GM18511 (cell line): Measurements from ENCODE around the gene MT1A.

Source experiments
- ATAC-seq: cut with Tn5 transposase; IDR thresholded peaks from one replicate; pipeline ENCODE4 v1.9.1; 2021; ENCODE audit warnings: mild to moderate bottlenecking, moderate library complexity; ENCODE audit not compliant: unreplicated experiment

MT1A gene

DNA sequence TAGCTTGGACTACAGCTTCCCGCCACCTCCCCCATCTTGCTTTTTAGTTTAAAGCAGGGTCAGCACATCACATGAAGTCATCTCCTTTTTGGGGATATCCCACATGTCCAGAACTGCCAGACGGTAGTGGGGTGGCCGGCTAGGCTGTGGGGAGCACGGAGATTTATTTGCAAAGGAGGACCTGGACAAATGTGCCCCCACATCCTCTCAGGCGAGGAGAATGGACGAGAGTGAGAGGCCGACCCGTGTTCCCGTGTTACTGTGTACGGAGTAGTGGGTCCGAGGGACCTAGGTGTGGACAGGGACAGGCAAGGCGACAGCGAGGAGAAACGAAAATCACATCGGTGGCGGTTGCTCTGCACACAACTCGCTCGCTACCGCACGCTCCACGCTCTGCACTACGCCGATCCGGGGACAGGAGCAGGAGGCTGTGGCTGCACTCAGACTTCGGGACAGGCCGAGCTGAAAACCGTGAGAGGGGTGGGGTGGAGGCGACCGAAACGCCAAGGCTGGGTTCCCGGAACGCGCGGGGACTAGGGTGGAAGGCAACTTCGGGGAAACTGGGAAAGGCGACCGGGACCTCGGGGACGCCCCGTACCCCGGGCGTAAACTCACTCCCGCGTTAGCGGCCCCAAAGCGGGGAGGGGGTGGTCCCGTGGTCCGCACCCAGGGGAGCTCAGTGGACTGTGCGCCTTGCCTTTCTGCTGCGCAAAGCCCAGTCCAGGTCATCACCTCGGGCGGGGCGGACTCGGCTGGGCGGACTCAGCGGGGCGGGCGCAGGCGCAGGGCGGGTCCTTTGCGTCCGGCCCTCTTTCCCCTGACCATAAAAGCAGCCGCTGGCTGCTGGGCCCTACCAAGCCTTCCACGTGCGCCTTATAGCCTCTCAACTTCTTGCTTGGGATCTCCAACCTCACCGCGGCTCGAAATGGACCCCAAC, at the start of gene MT1A:
Gene MT1A (plus strand): TSS at position 853 of the 937 bp plus-strand sequence. CDS start 73 bp downstream, at position 926.
- no peak for ATAC-seq

DNA sequence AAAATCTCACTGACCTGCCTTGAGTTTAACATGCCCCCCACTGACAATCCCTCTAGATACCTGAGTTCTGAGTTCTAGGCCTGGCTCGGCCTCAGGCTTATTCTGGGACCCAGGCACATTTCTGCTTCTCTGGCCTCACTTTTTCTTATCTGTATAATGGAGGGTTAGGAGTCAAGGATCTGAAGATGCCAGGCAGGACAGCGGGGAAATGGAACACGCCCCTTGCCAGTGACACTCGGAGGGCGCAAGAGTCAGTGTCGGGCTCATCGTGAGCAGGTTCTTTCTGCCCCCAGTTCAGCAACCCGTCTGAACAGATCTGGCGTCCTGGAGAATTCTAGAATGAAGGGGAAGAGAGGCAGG, 49.7 kb upstream of the MT1A start:
- no peak for ATAC-seq

DNA sequence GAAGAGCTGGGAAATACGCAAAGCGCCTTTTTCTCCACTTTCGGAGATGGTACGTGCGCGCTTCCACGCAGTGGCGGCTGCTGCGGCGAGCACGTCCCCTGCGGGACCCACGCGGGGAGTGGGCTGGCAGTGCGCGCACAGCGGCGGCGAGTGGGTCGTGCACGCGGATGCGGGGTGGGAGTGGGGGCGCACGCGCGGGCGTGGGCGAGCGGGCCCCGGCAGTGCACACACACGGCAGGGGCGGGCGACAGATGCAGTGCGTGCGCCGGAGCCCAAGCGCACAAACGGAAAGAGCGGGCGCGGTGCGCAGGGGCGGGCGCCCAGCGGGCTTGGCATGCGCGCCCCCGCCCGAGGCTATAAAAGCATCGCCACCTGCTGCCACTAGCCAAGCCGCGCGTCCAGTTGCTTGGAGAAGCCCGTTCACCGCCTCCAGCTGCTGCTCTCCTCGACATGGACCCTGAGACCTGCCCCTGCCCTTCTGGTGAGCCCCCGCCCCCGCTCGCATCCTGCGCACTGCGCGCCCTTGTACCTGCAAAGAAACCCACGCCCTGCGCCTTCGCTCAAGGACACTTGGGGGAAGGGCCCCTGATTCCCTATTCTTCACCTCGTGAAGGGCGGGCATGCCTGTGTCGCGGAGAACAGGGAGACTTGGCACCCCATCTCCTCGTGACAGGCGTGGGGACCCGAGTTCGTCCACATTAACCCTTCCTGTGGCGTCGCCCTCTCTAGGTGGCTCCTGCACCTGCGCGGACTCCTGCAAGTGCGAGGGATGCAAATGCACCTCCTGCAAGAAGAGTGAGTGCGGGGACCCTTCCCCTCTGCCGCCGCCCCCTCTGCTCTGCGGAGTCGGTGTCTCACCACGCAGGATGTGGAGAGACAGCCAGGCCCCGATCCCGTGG, 49.1 kb upstream of the MT1A start, which contains the start of gene MT3:
Gene MT3 (plus strand): TSS at position 388 of the 899 bp plus-strand sequence. CDS start 63 bp downstream, at position 451.
- ATAC-seq: no peak

DNA sequence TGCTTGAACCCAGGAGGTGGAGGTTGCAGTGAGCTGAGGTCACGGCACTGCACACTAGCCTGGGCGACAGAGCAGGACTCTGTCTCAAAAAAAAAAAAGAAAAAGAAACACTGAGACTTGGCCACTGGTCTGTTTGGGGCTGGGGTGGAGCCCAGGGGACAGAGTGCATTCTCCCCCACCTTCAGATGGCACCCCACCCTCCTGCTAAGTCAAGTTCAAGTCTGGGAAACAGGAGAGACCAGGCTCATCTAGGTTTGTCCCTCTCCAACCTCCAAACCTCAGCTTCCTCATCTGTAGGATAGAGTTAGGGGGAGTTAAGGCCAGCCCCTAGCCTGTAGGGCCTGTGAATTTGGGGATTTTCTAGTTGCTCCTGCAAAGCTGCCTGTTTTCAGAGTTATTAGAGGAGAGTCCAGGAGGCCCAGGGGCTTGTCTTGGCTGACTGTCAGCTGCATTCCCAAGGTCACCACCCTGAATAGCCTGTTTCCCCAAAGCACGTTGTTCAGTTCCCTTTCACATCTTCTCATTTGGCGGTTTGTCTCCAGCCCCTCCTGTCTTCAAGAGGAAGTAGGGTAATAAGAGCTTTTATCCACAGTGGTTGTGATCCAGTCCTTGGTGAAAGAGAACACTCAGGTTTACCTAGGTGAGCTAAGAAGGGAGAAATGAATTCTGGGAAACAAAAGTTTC, 46.9 kb upstream of the MT1A start:
- ATAC-seq: no peak

DNA sequence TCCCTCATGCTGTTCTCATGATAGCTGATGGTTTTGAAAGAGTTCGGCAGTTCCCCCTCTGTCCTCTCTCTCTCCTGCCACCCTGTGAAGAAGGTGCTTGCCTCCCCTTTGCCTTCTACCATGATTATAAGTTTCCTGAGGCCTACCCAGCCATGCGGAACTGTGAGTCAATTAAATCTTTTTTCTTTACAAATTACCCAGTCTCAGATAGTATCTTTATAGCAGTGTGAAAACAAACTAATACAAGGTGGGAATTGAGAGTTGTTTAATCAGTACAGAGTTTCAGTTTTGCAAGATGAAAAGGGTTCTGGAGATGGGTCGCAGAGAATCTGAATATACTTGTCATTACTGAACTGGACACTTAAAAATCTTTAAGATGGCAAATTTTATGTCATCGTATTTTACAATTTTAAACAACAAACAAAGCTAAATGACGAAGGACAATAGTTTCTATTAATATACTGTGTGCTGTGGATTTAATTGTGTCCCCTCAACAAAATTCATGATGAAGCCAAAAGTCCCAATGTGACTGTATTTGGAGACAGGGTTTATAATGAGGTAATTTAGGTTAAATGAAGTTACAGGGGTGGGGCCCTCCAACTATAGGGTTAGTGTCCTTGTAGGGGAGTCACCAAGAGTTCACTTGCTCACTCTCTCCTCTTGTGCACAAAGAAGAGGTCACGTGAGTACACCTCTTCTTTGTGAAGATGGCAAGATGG, 44.7 kb upstream of the MT1A start:
- ATAC-seq: no peak

DNA sequence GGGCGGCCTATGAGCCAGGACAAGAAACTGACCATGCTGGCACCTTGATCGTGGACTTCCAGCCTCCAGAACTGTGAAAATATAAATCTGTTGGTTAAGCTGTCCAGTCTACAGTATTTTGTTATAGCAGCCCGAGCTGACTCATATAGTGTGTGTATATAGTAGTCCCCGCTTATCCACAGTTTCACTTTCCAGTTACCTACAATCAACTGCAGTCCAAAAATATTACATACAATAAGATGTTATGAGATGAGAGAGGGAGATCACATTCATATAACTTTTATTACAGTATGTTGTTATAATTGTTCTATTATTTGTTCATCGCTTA, 44.2 kb upstream of the MT1A start:
- ATAC-seq: no peak

DNA sequence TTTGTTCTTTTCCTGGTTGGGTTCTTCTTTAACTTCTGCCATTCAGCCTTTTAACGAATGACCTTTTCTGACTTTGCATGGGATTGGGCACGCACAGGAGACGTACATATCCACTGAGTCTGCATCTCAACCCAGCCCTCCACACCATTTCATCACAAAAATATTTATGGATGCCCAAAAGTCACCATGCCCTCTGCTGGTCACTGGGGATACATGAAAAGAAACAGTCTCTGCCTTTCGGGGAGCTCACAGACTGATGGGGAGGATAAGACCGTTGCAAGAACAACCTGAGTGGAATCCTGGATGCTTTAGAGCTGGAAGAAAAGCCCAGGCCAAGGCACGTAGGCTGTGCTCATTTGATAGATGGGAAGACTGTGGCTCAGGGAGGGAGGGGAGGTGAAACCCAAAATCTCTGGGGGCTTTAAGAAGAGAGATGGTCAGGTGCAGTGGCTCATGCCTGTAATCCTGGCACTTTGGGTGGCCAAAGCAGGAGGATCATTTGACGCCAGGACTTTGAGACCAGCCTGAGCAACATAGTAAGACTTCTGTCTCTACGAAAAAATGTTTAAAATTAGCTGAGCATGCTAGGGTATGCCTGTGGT, 38.0 kb upstream of the MT1A start:
- no peak for ATAC-seq

DNA sequence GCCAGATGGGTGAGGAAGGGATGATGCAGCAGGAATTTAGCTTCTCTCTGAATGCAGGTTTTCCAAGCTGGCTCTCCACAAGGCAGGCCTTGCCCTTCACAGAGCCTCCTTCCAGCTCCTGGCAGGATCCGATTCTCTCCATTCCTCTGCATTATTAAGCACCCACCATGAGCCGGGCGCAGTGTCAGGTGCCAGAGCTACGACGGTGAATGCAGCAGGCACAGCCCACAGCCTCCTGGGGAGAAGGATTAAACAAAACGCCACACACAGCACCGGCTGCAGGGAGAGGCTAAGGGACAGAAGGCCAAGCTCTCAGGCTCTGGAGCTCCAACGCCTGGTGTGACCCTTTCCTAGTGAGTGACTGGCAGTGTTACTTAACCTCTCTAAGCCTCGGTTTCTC, 37.1 kb upstream of the MT1A start:
- no peak for ATAC-seq

DNA sequence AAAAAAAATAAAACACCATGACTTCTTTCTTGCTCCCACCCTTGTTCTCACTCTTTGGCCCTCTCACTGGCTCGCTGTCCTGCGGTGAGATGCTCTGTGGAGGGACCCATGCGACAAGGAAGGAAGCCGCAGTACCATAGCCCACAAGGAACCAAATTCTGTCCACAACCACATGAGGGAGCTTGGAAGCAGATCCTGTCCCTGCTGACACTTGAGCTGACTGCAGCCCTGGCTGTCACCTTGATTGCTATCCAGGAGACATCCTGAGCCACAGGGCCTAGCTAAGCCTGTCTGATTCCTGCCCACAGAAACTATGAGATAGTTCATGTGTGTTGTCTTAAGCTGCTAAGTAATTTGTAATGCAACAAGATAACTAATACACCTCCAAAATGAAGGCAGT, 34.9 kb upstream of the MT1A start:
- no peak for ATAC-seq

DNA sequence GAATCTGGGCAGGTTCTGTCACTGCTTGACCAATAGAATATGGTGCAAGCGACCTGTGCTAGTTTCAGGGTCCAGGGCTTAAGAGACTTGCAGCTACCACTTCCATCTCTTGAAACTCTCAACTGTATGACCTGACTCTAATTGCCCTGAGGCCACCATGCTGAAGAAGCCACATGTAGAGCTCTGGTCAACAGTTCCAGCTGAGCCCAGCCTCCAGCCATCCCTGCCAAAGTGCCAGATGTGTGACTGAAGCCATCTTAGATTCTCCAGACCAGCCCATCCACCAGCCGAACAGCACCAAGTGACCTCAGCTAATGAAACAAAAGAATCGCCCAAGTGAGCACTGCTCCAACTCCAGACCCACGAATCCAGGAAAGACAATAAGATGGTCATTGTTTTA, 33.5 kb upstream of the MT1A start:
- no peak for ATAC-seq

DNA sequence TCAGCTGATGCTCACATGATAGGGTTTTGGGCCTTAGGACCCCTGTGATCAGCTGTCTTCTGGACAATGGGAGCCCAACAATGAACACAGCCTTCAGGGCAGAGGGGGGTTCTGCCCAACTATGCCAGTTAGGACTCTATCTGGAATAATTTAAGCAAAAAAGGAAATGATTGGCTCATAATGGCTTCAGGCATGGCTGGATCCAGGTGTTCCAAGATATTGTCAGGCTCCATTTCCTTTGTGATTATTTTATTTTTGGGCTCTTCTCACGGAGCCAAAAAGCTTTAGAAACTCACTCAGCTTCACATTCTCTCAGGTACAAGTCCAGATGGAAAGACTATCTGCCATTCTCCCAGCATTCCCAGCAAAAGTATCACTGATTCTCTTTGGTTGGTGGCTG, 33.0 kb upstream of the MT1A start:
- no peak for ATAC-seq

DNA sequence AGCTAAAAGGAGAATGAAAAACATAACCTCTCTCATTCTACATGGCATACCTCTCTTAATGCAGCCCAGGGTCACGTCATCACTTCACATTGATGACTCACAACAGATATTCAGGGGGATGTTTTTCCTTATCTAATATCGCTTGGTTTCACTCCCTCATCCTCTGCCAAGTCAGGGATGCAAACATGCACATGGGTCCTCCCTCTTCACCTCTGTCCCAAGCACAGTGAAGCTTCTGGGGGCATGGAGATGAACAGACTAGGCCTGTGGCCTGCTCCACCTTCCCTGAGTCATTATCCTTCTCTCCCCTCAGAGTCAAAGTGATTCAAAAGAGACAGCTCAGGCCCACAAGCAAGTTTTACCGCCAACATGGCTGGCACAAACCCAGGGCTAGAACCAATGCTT, 32.4 kb upstream of the MT1A start:
- ATAC-seq: no peak

DNA sequence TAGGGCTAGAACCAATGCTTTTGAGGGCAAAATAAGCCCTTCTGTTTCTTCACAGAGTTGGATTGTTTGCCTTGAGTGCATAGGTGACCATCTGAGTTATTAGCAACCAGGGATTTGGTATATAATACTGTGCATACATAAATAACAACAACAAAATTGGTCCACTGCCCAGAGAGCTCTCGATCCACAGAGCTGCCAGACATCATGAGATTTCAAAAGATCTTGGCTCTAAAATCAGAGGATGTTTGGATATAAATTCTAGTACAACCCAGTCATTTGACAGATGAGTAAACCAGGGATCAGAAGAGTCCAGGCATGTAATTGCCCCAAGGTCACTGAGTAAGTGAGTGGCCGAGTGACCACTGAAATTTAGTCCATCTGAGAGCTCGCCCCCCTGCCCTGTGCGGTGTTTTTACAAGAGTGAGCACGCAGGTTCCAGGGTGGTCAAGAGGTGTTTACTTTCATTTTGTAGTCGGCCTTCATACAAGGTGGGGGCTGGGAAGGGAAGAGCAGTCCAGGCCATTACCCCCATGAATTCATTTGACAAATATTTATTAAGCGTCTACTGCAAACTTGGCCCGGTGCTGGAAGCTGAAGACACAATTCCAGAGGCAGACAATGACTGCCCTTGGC, 31.9 kb upstream of the MT1A start:
- ATAC-seq: no peak

DNA sequence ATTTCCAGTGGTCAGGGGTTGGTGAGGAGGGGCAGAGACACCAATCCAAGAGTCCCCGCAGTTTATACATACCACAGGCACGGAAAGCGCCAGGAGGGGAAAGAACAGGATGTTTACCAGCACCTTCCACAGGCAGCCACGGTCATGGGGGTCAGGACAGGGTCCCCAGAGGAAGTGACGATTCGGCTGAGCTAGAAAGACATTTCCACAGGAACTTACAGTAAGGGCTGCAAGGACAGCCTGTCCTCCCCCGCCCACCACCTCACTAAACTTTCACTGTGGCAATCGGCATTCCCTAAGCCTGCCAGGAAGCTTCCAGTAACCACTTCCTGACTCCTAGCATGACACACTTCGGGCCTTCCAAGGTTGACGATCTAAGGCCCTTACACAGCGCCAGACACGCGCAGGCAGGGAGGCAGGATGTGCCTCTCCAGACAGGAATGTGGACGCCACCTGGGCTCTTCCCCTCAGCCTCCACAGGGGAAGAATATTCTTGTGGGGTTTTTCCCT, 31.3 kb upstream of the MT1A start:
- ATAC-seq: no peak

DNA sequence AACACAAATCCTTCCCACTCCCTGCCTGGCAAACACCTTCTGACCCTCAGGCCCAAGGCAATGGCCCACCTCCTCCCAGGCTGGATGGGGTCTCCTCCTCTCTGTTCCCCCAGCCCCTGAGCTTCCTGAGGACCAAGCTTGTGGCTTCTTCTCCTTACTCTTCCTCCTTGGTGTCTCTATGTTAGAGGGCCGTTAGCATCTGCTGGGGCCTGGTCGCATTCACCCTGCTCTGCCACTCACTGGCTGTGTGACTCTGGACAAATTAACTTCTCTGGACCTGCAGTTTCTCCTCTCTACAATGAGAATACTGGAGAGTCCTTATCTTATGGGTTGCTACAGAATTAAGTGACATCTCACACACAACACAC, 30.8 kb upstream of the MT1A start:
- no peak for ATAC-seq

DNA sequence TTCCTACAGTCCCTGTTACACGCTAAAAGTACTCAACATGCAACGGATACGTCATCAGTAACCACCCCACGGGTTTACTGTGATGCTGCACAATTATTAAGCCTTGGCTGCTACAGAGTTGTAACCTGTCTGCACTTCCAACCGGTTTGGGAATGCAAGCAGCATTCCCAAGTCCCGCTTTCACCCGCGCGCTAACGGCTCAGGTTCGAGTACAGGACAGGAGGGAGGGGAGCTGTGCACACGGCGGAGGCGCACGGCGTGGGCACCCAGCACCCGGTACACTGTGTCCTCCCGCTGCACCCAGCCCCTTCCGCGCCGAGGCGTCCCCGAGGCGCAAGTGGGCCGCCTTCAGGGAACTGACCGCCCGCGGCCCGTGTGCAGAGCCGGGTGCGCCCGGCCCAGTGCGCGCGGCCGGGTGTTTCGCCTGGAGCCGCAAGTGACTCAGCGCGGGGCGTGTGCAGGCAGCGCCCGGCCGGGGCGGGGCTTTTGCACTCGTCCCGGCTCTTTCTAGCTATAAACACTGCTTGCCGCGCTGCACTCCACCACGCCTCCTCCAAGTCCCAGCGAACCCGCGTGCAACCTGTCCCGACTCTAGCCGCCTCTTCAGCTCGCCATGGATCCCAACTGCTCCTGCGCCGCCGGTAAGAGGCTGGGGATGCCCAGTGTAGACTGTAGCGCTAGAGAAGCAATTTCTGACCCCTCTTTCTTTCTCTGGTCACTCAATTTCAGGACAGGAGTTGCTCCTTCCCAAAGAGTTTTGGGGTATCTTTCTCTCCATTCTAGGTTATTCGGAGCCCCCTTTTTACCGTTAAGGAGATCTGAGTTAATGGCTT, 30.2 kb upstream of the MT1A start, which contains the start of gene MT2A:
Gene MT2A (plus strand): TSS at position 542 of the 833 bp plus-strand sequence. CDS start 72 bp downstream, at position 614.
- ATAC-seq: peak; percentile 86

DNA sequence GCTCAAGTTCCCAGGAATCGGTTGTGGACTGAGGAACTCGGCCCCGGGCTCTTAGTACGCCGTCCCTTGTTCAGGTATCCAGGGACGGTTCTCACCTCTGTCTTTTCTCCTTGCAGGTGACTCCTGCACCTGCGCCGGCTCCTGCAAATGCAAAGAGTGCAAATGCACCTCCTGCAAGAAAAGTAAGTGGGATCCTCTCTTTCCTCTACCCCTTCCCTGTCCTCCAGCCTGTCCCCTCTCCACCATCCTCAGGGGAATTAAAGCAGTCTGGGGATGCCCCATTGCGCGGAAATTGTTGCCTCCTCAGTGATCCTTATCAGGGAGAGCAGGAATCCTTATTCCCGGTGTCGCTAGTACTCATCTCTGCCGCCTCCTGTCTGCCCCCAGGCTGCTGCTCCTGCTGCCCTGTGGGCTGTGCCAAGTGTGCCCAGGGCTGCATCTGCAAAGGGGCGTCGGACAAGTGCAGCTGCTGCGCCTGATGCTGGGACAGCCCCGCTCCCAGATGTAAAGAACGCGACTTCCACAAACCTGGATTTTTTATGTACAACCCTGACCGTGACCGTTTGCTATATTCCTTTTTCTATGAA, 29.5 kb upstream of the MT1A start:
- no peak for ATAC-seq

DNA sequence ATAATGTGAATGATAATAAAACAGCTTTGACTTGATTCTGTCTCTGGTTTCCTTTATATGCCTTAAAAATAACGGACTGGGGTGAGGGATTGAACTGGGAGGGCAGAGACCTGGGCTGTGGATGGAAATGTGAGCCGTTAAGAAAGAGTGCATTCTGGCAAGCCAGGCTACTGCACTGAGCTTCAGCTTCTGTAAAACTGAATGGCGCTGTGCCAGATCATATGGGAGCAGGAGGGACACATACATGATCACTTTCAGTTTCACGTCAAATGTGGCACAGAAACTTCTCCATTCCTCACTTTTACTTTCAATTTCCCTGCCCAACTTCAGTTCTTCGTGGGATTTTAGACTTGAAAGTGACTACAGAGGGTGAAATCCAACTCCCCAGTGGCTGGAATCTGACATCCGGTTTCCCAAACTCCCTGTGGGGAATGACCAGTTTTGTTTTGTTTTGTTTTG, 29.0 kb upstream of the MT1A start:
- ATAC-seq: peak; percentile 57
